AG08395 (cell line): Measurements from ENCODE around the gene SLC28A1.

Experiments used
- DNase-seq: peaks from one replicate; pipeline ENCODE4 v3.0.0; 2012; ENCODE audit warnings: mixed read lengths, low spot score

Gene SLC28A1

DNA sequence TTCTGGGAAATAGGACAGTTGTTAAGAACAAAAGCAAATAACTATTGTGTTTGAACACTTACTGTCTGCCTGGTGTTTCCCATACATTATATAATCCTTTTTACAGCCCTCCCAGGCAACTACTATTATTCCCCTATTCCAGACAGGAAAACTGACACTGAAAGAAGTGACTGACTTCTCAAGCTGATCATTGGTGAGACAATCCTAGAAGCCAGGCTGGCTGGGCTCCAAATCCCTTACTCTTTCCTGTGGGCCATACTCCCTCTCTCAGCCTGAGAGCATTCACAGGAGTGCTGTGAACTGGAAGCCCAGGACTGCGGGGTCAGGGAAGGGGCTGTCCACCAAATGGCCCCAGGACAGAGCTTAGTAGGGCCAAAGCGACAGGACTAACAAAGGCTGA lies 58.0 kb downstream of the SLC28A1 start:
- DNase-seq = no peak

DNA sequence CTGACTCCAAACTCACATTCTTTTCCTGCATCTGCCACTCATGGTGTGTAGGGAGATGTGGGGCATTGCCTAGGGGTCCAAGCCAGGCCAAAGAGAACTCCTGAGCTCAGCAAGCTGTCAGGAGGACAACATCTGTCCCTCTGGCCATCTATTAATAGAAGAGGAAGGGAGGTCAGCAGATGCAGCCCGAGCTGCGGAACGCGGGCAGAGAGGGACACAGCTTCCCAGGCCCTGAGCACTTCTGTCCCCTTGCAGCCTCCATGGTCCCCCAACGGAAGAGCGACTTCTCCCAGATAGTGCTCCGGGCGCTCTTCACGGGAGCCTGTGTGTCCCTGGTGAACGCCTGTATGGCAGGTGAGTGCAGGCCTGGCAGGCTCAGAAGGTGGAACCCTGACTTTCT lies 59.8 kb downstream of the SLC28A1 start:
- DNase-seq = no peak

DNA sequence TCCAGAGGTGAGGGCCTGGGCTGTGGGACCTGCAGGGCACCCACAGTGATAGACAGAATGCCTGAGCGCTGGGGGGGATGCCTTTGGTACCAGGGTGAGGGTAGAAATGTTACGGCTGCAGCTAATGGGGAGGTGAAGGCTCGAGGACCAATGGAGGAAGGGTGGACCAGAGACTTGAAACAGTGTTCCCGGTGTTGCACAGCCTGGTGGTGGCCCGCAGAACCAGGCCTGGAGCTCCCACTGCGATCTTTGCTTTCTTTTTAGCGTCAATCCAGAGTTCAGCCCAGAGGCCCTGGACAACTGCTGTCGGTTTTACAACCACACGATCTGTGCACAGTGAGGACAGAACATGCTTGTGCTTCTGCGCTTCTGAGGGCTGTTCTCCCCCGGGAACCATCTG lies 60.4 kb downstream of the SLC28A1 start:
- no peak for DNase-seq

DNA sequence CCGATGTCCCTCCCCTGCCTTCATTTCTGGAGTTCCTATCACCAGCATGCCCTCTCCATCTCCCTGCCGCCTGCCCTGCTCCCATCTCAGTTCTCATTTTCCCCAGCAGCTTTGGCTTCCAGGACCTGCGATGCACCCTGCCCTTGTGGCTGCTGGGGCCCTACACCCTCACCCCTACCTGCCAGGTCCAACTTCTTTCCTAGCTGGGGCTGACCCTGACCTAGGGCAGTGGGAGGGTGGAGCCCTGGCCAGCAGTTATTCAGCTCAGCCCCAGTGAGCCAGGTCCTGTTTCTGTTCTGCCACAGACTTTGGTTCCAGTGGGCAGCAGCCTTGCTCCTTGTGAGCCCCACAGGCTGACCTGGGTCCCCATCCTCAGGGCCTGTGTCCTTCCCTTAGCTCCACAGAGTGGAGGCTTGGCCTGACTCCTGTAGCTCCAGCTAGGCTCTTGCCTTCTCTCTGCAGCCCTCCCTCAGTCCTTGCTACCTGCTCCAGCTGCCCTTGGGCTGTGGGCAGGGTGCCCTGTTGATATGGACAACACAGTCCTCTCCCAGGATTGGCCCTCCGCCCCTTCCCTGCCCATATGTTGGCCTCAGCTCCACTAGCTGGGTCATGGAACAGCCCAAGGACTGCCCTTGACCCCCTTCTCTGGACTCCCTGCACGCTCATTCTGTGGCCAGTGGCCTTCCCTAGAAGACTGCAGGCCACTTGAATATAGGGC lies 62.5 kb downstream of the SLC28A1 start:
- no peak for DNase-seq

DNA sequence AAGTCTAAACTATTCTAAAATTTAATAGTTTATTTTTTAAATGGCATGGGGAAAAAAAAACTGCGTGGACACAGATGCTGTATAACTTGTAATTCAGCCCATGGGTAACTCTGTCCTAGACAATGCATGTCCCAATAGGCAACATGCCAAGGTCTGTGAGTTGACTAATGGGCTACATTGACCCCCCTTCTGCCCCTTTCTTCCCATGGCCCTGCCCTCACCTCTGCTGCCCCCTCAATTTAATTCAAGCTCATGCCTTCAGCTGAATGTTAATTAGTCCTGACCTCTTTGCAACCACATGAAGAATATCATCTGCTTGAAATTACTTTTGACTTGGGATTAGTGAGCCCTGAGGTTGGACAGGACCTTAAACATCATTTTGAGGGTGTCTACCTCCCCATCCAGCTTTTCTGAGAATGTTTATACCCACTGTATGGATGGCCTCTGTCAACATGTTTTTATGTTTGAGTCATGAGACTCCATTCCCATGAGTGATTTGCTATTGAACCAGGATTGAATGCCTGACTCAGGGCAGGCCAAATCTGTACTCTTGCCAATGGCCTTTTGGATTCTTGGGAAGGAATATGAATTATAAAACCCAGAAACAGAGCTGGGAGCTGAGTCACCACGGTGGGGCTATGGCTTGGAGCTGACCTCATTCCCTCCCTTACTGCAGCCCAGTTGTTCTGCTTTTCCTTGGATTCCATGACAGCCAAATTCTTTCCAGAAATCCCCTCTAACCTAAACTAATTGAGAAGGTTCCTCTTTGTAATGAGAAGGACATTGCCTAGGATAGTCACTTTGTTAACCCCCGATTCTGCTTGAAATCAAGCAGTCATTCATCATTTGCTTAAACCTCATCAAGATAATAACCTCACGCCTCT lies 63.7 kb downstream of the SLC28A1 start:
- DNase-seq = peak; percentile 95

DNA sequence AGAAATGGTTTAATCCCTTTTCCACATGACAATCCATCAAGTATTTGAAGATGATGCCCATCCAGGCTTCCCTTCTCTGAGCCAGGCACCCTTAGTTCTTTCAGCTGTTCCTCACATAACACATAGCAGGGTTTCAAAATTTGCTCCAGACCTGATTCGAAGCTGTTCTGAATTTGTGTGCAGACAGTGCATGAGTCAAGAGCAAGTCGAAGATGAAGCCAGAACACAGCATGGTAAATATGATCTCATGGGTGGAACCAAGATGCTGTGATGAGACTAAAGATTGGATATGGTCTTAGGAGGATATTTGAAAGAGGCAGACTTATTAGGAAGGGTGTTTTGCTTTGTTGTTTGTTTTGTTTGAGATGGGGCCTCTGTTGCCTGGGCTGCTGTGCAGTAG lies 64.6 kb downstream of the SLC28A1 start:
- DNase-seq = peak; percentile 65

DNA sequence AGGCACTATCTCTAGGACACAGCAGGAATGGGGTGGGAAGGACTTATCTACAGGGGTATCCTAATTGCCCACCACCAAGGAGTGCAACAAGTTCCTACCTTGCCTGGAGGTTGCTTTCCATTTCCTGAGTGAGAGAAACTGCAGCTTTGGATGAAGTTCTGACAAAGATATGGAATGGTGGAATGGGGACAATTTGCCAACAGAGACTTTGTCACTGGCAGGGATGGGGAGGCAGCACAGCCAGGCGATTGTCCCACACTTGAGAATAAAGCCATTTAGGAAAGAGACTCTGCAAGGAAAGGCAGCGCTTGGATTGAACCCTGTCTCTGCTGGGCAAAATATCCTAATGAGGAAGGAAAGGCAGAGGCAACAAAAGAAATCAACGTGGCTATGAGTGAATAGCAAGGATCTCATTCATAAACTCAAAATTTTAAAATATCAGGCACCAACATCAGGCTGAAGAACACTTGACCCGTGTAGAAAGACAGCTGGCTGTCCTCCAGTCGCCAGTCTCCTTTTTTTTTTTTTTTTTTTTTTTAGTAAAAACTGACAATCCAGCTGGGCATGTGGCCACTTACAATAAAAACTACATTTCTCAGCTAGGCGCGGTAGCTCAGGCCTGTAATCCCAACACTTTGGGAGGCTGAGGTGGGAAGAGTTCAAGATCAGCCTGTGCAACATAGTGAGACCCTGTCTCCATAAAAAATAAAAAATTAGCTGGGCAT lies 65.5 kb downstream of the SLC28A1 start:
- DNase-seq = no peak

DNA sequence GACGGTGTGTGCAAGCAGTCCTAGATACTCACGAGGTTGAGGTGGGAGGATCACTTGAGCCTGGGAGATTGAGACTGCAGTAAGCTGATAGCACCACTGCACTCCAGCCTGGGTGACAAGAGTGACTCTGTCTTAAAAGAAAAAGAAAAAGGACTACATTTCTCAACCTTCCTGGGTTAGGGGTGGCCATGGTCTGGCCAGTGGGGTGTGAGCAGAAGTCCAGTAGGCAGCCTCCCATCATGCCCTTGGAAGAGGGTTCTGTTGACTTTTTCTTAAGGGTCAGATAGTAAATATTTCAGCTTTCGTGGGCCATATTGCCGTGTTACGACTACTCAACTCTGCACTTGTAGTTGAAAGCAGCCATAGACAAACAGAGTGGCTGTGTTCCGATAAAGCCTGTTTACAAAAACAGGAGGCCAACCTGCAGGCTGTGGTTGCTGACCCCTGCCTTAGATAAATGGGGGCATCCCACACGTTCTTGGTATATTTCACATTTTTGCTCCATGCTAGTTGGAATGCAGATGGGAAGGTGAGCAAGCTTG lies 66.2 kb downstream of the SLC28A1 start:
- DNase-seq = no peak

DNA sequence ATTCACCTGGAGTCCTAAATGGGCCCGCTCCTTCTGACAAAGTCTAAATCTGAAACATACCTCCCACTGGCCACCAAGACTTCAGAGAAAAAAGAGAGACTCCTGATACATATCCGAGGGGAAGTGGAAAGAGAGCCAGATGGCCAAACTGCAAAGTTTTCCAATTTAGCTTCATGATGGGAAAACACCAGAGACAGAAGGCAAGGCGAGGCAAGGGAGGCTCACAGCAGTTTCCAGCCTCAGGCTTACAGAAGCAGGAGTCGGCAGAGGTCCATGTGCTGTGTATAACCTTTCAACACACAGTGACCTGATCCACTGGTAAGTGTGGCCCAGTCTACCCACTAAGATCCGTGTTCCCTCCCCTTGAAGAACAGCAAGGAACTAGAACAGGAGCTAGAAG lies 67.3 kb downstream of the SLC28A1 start:
- no peak for DNase-seq

DNA sequence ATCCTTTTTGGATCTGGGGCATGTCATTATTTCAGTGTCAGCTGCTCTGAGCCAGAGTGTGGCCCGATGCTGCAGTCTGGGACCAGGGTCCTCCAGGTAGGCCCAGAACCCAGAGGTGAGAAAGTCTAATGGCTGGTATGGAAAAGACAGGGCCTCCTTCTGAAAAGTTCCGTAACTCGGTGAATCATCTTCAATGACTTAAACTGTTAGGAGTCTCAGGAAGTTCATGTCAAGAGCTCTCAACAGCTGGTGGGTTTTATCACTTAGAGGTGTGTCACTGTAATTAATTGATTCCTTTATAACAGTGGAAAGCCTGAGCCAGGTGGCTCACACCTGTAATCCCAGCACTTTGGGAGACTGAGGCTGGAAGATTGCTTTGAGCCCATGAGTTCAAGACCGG lies 68.7 kb downstream of the SLC28A1 start:
- no peak for DNase-seq

DNA sequence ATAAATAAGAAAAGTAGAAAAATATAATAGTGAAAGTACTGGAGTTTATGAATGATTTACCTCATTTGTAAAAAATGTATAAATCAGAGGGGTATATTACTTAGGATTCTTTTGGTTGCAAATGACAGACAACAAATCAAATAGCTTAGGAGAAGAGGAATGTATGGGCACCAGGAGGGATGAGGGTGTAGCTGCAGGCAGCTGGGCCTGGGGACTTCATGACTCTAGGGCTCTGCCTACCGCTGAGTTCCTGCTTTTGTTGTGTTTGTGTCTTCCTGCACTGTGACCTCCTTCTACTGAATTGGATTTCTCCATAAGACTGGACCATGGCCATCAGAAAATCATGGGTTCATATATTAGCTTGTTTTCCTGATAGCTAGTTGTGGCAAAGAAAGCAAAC lies 69.3 kb downstream of the SLC28A1 start:
- no peak for DNase-seq

DNA sequence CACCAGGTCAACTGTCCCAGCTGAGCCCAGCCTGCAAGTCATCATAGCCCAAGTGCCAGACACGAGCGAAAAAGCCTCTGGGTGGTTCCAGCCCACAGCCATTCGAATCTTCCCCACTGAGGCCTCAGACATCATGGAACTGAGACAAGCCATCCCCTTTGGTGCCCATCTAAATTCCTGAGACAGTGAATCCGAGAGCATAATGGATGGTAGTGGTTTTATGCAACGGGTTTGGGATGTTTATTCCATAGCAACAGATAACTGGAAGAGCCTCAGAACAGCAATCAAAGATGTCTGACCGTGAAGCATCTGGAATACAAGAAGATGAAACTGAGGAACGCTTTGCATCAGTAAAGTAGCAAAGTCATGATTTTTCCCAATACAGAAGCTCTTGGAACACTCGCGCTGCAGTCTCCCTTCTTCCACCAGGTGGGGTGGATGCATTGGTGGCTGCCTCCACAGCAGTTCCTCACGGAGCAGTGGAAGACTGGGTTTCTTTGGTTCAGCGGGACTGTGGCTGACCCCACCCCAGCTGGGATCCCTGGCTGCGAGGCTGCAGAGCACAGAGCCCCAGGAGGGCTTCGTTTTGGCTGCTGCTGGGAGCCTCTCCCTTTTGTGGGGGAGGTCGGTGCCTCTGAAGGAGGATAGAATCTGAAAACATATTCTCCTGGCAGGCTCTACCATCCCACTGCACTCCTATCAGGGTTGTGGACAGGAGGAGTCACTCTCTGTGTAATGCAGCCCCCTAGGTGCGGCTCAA lies 70.8 kb downstream of the SLC28A1 start:
- DNase-seq = peak; percentile 79

DNA sequence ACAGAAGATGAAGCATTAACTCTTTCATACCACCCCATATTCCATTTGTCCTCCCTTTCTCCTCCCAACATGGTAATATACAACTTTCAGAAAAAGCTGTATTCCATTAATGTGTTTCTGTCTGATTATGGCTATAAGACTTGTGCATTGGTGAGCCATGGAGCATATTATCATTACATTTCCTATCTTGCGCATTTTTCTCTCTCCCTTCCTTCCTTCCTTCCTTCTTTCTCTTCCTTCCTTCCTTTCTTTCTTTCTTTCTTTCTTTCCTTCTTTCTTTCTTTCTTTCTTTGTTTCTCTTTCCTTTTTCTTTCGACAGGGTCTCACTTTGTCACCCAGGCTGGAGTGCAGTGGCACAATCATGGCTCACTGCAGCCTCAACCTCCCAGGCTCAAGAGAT lies 71.7 kb downstream of the SLC28A1 start:
- DNase-seq = no peak

DNA sequence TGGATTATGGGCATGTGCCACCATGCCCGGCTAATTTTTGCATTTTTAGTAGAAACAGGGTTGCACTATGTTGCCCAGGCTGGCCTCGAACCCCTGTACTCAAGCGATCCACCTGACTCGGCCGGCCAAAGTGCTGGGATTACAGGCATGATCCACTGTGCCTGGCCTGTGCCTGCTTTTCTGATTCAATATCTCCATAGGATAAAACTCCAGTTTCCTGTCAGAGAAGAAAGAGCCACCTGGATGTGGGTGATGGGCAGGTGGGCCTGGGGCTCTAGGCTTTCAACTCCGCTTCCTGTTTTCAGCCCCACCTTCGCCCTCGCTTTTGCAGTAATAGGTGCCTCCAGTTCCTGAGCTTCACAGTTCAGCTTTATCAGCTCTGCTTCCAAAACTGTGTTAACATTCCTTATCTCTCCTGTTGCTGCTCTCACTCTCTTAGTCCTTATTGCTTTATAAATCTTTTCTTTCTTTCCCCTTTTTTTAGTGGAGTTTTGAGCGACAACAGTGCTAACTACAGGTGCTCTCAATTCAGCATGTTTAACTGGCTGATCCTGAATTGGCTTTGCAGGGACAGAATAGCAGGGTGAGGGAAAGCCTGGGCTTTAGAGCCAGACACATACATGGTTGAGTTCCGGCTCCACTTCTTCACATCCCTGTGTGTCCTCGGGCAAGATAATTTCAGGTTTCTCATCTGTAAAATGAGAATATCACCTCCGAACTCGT lies 76.1 kb downstream of the SLC28A1 start:
- no peak for DNase-seq

DNA sequence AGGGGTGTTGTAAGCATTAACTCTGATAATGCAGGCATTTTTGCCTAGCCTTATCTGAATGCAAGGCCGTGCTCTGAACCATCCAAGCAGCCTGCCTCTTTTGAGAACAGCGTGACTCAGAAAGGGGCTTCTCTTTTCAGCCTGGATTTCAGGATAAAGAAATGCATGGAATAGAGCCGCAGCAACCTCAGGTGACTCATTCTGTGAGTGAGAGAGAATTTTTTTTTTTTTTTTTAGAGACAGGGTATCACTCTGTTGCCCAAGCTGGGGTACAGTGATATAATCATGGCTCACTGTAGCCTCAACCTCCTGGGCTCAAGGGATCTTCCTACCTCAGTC lies 76.6 kb downstream of the SLC28A1 start:
- no peak for DNase-seq

DNA sequence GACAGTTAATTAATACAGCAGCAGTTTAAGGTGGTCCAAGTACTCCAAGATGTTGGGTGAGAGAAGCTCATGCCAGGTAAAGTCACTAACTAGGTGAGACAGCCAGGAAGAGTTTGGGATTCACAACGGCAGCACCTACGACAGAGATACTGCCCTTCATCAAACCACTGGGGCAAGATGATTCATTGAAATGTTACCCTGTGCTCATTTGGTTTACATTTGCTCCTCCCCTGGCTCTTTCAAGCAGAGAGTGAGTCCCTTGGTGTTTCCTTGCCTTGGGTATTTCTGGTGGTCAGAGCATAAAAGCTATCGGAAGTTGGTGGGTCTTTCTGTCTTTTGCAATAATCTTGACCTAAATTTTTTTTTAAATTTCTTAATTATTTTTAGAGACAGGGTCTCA lies 77.2 kb downstream of the SLC28A1 start:
- DNase-seq = no peak

DNA sequence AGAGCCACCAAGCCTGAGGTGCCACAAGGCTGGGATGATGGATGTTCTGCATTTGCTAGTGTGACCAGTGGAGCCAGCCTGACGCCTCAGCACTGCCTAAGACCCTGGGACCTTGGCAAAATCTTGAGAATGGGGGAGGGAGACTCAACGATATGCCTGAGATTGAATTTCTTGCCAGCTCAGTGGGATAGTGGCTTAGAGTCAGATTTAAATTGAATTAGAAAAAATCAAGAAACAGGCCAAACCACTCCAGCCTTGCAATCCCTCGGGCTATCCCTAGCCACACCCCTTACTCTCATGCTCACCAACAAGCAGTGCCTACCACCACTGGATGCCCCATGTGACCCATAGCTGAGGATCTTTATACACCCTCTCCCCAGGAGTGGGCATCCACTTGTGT lies 78.5 kb downstream of the SLC28A1 start:
- no peak for DNase-seq

DNA sequence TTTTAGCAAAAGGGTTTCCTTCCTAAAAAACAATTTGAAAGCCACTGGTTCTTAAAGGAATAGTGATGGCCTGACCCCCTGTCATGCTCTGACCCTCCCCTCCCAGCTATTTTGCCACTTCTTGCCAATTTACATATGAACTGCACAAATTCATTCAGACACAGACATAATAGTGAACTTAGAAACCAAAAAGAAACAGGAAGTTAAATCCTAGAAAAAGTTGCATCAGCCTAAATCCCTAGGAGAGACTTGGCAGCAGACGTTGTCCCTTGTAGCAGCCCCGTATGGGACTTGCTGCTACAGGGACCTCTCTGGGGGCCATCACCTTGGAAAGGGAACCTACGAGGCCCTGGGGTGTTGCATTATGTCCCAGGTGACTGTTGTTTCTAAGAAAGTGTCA lies 82.9 kb downstream of the SLC28A1 start:
- no peak for DNase-seq

DNA sequence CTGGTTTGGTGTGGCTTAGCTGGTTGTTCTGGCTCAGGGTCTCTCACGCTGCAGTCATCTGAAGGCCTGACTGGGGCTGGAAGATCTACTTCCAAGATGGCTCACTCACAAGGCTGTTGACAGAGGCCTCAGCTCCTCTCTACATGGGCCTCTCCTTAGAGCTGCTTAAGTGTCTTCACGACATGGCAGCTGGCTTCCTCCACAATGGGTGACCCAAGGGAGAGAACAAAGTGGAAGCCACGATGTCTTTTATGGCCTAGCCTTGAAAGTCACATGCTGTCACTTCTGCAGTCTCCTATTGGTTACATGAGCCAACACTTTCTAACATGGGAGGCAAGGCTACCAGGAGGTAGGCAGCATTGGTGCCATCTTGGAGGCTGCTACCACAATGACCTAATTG lies 83.8 kb downstream of the SLC28A1 start:
- DNase-seq = no peak

DNA sequence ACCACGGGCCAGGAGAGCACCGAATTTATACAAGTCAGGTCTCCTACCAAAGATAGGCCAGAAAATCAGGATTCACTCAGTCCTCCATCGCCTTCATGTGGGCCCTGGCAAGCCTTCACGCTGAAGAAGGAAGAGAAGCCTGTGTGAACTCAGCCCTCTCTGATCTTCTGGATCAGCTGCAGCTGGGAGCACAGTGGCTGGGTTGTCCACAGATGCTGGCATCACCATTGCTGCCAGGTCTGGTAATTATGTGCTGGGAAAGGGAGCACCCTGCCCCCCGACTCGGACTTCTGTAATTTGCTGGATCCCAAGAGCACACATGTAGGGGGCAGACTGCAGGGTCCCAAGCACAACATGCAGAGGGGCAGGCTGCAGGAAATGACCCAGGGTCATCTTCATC lies 84.8 kb downstream of the SLC28A1 start:
- no peak for DNase-seq

DNA sequence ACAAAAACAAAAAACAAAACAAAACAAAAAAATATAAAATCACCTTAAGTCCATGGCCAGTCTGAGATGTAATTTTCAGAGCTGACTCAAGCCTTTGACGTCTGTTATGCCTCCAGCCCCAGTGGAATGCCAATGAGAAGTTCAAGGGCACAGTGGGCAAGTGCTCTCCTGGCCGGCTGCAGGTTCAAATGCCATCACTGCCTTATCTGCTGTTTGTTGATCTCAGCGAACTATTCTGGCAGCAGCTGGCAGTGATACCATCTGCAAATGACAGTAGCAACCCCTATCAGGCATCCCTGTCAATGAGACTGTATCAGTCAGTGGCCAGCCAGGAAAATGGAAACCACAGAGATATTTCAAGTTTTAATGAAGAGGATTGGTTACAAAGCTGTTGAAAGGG lies 86.4 kb downstream of the SLC28A1 start:
- no peak for DNase-seq
